Measurements from ENCODE around the gene GSDMA. TPM values are rescaled to one million over a fixed set of nuclear protein-coding genes. Genes with fewer than 3 reads are reported as not detected.

Gene GSDMA
- total RNA-seq, 1 donor from 2014 or later = 1.6 TPM

GRCh38 chr17:40017422-40018080 is 54.7 kb downstream of the GSDMA start:
- intact Hi-C loops (cut with micrococcal nuclease) = no loop called here

DNA sequence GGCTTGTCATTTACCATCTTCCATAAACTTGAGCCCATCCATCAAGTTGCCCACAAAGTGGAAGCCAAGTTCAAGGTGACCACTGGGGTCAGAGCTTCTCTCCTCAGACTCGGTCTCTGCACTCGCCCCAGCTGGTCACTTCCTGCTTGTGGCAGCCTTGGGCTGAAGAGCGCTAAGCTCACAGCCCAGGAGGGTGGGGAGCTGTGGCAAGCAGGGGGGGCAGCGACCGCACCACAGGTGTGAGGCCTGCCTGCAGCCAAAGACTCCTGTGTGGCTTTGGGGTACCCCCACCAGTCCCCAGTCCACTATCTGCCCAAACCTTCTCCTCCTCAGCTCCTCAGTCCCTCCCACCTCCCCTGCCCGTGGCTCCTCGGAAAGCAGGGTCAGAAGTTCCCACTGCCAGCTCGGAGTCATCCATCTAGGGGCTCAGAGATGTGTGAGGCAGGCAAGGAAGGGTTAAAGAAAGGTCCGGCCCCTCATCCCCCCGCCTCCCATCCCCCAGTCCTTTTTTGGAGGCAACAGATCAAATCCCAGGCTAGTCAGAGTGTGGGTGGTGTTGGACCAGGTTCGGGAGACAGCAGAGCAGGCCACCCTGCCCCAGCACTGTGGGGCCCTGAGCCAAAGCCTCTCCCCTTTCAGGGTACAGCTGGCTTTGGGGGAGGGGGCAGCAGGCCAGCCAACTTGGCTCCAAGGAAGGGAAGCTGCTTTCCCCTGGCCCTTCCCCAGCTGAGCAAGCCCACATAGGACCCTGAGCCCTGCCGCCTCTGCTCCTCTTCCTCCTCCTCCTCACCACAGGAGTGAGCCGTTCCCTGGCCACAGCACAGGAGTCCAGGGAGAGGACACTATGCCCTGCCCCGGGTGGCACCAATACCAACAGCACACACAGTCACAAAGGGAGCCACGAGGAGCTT is 55.7 kb downstream of the GSDMA start:
- intact Hi-C loops (cut with micrococcal nuclease) = no loop called here

- intact Hi-C loops (cut with micrococcal nuclease) = no loop called here
These were observed 56.6 kb downstream of the GSDMA start for GRCh38 chr17:40019140-40019991.

DNA sequence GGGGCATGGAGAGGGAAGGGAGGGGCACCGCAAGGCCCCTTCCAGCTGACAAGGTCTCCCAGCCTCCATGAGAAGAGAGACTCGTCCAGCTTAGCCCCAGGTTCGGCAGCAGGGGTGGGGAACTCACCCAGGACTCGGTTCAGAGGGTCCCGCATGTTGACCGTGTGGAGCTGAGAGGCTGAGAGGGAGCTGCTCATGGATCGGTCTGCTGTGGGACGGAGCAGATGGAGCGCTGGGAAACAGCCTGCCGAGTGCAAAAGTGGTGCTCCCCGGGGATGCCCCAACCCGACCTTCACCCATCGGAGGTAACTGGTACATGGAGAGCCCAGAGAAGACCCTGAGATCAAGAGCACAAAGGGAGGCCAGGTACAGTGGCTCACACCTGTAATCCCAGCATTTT is 57.3 kb downstream of the GSDMA start:
- intact Hi-C loops (cut with micrococcal nuclease) = no loop called here

DNA sequence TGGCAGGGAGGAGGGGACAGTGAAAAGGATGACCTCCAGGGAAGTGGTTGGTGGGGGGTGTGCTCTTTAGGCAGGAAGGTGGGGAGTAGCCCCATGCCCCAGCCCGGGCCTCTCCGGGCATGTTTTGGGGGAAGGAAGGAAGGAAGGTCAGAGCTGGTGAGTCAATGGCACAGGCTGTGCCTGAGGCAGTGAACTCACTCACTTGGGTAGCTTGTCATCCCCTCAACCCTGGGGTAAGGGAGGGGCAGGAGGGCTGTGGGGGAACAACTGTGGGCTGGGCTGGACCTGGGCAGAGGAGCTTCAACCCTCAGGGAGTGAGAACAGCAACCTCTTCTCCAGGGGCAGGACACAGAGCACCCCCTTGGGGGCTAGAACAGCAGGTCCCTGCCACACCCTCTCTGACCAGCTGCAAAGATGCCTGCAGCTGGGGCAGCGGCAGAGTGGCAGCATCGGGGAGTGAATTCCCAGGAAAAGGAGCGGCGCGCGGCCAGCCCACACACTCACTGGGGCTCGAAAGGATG is 58.7 kb downstream of the GSDMA start:
- intact Hi-C loops (cut with micrococcal nuclease) = no loop called here

DNA sequence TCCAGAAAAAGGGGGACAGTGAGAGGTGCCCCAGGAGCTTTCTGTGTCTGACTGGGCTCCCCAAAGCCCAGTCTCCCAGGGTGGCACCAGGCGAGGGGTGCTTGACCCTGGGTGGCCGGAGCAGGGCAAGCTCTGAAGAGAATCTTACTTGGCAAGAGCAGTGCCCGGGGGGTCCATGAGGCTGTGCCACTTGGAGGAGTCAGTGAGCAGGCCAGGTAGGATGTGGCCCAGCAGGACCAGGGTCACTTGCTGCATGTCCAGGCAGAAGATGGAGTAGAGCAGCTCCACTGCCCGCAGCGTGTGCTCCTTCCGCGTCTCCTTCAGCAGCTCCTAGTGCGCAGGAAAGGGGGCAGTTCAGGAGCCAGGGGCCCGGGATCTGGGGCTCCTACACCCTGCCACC is 59.7 kb downstream of the GSDMA start:
- intact Hi-C loops (cut with micrococcal nuclease) = no loop called here

- intact Hi-C loops (cut with micrococcal nuclease) = no loop called here
These were observed 60.2 kb downstream of the GSDMA start for GRCh38 chr17:40022961-40023541.

DNA sequence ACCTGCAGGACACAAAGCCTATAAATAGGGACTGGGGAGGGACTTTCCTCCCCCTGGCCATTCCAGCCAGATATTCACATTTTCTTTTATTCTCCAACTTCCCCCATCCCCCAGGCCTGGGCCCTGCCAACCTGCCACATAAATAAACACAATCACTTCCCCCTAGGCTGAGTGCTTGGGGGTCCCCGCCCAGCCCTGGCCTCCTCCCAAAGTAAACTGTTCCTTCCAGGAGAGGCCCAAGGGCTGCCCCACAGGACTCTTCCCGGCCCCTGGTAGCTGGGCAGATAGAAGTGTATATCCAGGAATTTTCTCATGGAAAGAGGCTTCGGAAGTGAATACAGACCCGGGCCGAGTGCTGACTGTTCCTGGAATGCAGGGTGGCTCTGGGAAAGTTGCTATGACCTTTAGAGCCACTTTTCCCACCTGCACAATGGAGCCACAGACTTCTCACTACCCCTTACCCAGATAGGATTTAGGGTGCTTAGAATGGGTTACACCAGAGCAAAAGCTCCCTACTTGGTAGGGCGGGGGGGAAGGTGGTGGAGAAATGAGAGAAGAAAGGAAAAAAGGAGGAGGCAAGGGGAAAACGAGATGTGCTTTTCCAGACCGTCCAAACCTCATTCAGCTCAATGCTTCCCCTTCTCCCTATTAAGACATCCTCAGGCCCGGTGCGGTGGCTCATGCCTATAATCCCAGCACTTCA is 60.9 kb downstream of the GSDMA start:
- intact Hi-C loops (cut with micrococcal nuclease) = no loop called here

DNA sequence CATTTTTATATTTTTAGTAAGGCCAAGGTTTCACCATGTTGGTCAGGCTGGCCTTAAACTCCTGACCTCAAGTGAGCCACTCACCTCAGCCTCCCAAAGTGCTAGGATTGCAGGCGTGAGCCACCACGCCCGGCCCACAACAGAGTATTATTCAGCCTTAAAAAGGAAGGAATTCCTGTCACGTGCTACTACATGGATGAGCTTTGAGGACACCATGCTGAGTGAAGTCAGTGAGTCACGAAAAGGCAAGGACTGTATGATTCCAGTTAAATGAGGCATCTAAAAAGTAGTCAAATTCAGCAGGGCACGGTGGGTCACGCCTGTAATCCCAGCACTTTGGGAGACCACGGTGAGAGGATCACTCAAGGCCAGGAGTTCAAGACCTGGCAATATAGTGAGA is 62.1 kb downstream of the GSDMA start:
- intact Hi-C loops (cut with micrococcal nuclease) = no loop called here

- intact Hi-C loops (cut with micrococcal nuclease) = no loop called here
These were observed 62.8 kb downstream of the GSDMA start for GRCh38 chr17:40025559-40025958.

DNA sequence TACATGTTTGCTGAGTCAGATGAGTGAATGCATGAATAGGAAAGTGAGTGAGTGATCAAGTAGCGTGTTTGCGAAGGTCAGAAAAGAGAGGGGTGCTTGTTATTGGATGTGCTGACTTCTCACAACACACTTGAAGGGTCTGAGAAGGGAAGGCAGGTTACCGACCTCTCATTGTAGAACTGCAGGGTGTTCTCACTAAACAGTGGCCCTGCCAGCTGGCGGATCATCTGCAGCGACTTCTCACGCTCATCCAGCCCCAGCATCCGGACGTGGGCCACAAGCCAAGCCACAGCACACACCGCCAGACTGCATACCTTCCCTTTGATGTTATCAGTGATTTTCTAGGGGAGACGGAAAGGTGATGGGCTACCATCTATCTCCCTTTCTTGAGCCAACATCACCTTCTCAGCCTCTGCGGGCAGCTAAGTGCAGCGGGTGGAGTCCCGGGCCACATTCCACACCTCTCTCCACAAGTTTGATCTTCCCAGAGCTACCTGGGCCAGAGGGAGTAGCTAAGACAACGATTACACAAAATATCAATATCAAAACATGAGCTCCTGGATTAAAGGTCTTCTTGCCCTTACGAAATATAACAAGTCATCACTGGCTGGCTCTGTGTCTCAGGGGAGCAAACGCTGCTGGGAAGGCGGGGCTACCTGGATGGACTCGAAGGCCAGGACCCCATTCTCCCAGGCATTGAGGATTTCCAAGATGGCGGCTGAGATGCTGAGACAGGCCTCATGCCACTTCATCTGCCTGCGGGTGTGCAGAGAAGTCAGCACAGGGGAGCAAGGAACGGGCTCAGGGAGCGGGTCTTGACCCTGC is 63.4 kb downstream of the GSDMA start:
- intact Hi-C loops (cut with micrococcal nuclease) = no loop called here

GRCh38 chr17:40026816-40027613 is 64.2 kb downstream of the GSDMA start:
- intact Hi-C loops (cut with micrococcal nuclease) = loop anchor here (1.0 kb wide), 2 partner anchors 14 to 405 kb away; no protein-coding TSS in a partner anchor

Other genes with a start within 250 kb of the GSDMA start
- 43.3 and 45.2 TPM in 2 replicates for gene MIEN1, start 232.5 kb upstream of the GSDMA start, total RNA-seq
- 0.16 and 0.41 TPM in 2 replicates for gene GRB7, start 225.1 kb upstream of the GSDMA start, total RNA-seq
- gene IKZF3, start 98.7 kb upstream of the GSDMA start, total RNA-seq = 23.1 and 27.0 TPM in 2 replicates
- not detected in 2 replicates for gene ZPBP2, start 94.8 kb upstream of the GSDMA start, total RNA-seq
- 53.4 and 55.8 TPM in 2 replicates for gene GSDMB, start 44.4 kb upstream of the GSDMA start, total RNA-seq
- 120 and 134 TPM in 2 replicates for gene ORMDL3, start 35.4 kb upstream of the GSDMA start, total RNA-seq
- gene LRRC3C, start 35.3 kb upstream of the GSDMA start, total RNA-seq = not detected in 2 replicates
- gene PSMD3, start 17.8 kb downstream of the GSDMA start, total RNA-seq = 125 and 132 TPM in 2 replicates
- not detected in 2 replicates for gene CSF3, start 52.4 kb downstream of the GSDMA start, total RNA-seq
- 97.0 and 97.1 TPM in 2 replicates for gene MED24, start 91.4 kb downstream of the GSDMA start, total RNA-seq
- 4.5 and 4.6 TPM in 2 replicates for gene THRA, start 100.0 kb downstream of the GSDMA start, total RNA-seq
- gene NR1D1, start 137.6 kb downstream of the GSDMA start, total RNA-seq = 3.9 and 4.0 TPM in 2 replicates
- gene MSL1, start 159.0 kb downstream of the GSDMA start, total RNA-seq = 85.2 and 87.5 TPM in 2 replicates
- 79.9 and 91.7 TPM in 2 replicates for gene CASC3, start 177.5 kb downstream of the GSDMA start, total RNA-seq
- gene RAPGEFL1, start 214.5 kb downstream of the GSDMA start, total RNA-seq = 7.4 and 7.8 TPM in 2 replicates